GM18520 (cell line): ENCODE data around the gene HGFAC.
"Not testable (repeated sequence)": the region's sequence is repeated elsewhere in the genome, so short reads cannot be mapped to it uniquely, and the experiment has no call there.

Source experiments
- ATAC-seq: cut with Tn5 transposase; IDR thresholded peaks from one replicate; pipeline ENCODE4 v1.9.1; 2021; ENCODE audit not compliant: unreplicated experiment

Gene HGFAC

DNA sequence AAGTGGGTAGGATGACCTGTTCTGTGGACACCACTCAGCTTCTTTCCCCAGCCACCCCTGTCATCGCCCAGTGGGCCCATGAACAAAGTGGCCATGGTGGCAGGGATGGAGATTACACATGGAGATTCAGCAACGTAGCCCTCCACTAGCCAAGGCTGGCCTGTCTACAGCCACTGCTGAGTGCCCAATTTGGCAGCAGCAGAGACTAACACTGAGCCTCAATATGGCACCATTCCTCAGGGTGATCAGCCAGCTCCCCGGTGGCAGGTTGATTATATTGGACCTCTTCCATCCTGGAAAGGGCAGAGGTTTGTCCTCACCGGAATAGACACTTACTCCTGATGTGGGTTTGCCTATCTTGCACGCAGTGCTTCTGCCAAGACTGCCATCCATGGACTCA lies 17.4 kb downstream of the HGFAC start:
- ATAC-seq: not testable (repeated sequence)

DNA sequence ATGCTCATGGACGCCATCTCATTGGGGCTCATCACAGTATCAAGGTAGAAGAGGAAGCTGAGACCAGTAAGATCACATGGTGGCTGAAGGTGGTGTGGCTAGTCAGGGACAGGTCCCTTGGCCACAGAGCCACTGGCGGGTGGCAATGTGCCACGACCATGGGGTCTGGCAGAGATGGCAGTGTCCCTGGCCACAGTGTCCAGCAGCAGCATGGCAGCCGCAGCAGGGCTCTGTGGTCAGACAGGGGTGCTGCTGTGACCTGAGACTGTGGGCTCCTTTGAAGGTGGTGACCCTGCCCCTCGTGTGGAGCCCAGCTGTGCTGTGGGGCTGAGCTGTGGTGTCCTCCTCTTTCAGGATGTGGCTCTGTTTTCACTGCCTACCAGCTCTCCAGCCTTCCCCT lies 19.2 kb downstream of the HGFAC start:
- no peak for ATAC-seq

DNA sequence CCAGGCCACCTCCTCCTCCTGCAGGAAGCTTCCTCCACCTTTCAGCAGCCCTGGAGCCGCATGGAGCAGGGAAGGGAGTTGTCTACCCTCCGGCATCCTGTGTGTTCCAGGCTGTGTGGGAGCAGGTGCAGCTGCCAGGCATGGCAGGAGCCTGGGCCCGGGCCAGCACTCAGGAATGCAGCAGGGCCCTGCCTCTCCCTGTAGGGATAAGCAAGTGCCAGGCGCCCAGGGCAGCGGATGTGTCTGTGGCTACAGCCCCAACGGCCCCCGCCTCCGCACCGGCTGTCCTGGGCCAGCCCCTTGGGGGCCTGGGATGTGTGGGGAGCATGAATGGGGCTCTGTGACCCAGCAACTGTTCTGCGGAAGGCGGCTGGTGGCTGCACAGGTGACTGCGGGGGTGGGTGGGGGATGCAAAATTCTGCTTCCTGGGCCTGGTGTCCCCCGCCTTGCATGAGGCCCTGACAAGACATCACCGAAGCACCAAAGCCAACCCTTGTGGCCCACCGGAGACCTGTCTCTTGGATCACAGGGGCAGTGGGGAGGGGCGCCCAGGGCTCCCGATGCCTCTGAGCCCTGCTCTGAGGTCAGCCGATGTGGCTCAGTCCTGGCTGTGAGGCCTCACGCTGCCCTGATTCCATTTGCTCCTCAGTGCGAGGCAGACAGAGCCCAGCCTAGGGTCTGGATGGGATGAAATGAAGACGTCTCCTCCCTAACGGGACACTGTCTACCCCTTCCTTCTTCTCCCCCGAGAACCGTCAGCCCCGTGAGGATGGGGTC lies 19.9 kb downstream of the HGFAC start:
- ATAC-seq: no peak

DNA sequence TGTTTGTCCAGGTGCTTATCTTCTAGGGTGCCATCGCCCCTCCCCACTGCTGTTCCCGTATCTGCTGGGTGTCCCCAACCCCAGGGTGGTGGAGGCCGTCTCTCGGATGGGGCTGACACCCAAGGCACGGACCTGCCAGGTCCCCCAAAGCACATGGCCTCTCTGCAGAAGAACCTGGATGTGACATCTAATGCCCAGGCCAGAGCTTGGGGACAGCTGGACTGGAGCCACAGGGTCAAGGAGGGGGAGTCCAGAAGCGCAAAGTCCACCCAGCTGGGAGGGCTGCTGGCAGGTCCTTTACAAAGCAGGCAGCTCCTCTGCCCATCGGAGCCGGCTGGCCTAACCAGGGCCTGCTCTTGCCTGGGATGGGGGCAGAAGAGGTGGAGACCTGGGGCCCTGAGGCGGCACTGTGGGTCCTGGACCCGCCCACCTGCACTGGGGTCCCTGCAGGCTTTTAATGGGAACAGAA lies 20.6 kb downstream of the HGFAC start:
- no peak for ATAC-seq

DNA sequence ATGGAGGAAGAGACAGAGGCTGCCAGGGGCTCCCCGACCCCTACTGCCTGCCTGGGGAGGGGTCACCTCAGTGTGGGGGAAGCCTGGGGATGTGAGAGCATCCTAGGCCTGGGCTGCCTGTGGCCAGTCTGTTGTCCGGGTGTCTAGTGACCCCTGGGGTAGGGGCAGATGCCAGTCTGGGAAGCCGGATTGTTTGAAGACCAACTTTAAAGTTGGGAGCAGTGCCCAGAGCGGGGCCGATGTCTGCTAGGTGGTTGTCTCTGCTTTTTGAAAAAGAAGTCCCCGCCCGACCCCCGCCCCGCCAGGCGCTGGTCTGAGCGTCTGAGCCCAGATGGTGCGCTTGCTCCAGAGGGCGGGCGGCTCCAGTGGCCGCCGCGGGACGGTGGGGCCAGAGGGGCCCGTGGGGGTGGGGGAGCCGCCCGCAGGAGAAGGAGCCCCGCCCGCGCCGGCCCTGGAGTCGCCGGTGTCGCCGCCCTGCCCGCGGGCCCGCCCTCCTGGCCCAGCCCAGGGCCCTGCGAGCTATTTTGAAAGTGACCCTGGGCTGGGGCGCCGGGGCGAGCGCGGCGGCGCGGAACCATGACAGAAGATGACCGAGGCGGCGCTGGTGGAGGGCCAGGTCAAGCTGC lies 21.1 kb downstream of the HGFAC start, which contains the start of gene DOK7:
TSS of gene DOK7 (plus strand) at position 517 of the 626 bp plus-strand sequence. CDS start at position 587, 70 bp downstream.
- no peak for ATAC-seq

DNA sequence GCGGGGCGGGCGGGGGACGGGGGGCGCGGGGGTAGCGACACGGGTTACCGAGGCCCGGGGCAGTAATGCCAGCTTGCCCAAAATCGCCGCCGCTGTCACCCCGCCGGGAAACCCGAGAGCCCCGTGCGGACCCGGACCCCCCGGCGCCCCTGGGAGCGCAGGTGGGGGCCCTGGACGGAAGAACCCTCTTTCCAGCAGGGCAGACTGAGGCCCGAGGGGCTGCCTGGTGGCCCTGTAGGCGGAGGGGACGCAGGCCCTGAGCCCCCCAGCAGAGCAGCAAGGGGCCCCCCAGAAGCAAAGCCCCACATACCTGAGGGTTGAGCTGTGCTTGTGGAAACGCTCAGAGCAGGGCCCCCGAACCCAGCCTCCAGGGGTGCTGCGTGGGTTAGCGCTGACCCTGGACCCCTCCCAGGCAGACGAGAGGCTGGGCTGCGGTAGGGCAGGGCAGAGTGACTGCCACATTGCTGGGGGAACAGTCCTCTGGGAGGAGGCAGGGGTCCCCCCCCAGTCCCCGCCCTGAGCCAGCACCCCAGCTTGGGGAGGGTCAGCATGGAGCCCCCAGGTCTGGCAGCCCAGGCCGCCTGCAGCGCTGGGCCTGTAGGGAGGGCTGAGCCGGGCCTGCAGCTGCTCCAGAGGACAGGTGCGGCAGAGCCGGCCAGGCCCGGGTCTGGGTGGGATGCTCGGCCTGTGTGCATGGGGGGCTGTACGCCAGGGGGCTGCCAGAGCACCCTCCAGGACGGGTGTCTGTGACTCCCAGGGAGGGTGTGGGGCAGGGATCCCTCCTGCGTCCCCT lies 22.0 kb downstream of the HGFAC start:
- ATAC-seq: no peak

DNA sequence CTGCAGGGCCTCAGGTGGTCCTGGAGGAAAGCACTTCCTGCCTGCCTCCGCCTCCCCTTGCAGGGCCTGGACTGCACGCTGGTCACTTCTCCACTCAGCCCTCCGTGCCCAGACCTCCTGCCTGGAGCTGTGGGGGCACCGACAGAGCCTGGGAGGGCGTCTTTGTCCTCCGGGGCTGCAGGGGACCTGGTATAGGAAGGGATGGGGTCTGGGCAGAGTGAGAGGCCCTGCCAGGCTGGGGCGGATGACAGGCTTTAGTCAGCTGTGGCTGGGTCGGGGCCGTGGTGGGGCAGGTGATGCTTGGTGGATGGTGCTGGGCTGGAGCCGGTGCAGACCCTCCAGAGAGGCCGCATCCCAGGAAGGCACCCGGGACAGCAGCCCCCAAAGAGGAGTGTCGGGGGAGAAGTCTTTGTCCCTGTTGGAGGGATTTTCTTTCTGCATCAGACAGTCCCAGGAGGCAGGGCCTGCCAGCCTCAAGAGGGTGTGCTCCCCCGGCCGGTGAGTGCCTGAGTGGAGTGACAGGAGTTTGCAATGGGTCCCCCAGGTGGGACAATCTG lies 22.7 kb downstream of the HGFAC start:
- ATAC-seq: no peak

DNA sequence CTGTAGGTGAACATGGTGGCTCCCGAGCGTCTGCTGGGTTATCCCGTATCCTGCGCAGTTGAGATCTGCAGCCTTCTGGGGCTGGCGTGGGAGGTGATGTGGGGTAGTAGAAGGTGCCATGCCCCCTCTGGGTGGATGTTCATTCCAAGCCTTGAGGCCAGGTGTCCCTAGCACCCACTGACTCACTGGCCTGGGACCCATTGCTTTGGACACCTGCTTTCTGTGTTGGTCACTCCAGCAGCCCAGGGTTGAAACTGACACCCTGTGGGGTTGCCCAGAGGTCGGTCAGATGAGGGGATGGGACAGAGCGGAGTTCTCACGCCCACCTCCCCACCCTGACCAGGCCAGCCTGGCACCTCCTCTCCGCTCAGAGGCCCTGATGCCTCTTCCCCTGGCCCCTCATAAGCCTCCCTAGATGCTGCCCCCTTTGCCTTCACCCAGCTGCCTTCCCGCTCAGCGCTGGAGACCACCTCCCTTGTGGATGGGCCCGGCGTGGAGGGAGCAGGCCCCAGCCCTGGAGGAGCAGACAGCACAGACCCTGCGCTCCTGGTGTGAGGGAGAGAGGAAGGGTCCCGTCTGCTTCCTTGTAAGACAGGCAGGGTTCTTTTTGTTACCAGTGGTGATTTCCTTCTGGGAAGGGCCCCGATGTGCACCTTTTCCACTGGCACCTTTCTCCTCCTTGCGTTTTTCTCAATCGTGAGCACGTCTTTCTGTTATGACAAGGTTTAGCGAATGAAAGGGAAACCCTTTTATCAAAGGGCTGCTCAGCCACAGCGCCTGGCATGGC lies 23.3 kb downstream of the HGFAC start:
- ATAC-seq: no peak

DNA sequence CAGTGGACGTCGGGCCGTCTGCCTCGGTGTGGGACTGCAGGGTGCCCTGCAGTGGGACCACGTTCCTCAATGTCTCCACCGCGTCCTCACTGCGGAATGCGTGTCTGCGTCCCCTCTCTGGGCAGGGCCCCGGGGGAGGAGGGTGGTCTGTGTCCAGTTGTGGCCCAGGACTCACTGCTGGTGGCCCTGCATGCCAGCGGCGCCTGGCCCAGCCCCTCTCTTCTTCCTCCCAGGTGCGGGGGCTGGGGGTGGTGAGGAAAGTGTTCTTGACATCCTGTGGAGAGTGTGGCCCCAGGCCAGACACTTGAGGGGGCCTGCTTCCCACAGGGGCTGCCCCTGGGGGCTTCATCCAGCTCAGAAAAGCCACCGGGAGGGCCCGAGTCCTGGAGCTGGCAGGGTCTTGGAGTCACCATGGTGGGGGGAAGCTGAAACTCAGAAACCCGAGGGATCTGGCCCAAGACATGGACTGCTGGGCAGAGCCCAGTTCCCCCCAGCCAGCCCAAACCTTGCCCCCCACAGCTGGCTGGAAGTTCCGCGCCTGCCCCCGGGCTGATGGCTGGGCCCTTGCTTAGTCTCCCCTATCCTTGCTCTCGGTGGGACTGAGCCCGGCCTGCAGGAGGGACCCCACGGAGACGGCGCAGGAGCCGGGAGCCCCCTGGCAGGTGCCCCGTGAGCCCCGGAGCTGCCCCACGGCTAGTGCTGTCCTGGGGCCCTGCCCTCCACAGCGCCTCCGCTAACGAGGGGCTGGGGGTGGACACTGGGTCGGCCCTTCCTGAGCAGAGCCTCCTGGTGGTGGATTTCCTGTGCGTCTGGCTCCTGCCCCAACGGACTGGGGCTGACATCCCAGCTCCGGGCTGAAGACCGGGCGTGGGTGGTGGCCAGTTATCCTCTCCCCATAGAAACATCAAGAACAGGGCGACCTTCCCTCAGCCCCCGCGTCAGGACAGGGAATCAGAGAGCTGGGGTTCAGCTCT lies 24.2 kb downstream of the HGFAC start:
- ATAC-seq: no peak

DNA sequence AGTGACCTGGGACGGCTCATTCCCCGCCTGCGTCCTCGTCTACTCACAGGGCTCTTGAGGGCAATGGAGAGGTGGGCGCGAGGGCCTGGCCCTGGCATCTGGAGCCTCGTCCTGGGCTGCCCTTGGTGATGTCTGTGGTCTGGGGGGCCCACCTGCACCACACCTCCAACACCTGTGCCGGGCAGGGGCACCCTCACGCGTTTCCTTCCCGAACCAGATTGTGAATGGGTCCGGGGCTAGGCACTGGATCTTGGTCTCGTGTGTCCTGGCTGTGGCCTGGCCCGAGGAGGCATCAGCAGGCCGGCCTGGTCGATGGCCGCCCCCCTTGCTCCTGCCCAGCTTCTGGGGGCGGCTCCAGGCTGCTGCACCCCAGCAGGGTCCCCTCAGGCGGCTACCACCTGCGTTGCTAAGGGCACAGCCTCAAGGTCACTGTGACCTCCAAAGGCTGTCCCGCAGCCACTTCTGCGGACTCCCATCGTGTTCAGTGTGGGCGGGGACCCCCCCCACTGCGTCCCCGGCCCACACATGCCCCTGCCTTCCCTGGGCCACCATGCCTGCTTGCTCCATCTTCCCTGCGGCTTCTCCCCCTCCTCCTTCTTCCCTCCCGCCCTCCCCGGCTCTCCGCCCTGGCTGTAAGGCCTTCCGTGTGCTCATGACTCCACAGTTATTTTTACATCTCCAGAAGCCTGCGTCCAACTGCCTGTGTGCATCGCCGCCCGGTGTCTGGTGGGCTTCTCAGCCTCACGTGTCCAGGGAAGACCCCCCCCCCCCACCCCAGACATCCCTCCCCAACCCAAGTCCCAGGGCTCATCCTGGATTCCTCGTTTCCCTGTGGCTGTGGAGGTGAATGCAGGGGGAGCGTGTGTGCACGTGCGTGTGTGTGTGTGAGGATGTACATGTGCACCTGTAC lies 25.2 kb downstream of the HGFAC start:
- ATAC-seq: no peak

DNA sequence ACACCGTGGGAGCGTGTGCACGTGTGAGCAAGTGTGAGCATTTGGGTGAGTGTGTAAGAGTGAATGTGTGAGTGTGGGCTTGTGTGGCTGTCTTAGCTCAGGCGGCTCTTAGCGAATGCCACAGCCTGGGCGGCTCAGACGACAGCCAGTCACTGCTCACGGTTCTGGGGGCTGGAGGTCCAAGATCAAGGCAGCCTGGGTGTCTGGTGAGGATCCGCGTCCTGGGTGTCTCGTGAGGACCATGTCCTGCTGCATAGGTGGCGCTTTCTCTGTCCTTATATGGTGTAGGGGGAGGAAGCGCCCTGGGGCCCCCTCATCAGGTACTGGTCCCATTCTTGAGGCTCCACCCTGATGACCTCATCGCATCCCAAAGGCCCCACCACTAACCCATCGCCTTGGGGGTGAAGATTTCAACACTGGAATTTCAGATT lies 25.8 kb downstream of the HGFAC start:
- no peak for ATAC-seq

DNA sequence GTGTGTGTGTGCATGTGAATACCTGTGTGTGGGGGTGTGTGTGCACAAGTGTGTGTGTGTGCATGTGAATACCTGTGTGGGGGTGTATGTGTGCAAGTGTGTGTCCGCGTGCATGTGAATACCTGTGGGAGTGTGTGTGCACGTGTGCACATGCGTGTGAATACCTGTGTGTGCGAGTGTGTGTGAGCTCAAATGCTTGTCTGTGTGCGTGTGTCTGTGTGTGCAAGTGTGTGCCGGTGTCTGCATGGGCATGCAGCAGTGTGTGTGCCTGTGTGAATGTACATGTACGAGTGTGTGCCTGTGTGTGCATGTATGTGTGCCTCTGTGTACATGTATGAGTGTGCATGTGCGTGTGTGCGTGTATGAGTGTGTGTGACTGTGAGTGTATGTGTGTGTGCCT lies 26.4 kb downstream of the HGFAC start:
- ATAC-seq: no peak

DNA sequence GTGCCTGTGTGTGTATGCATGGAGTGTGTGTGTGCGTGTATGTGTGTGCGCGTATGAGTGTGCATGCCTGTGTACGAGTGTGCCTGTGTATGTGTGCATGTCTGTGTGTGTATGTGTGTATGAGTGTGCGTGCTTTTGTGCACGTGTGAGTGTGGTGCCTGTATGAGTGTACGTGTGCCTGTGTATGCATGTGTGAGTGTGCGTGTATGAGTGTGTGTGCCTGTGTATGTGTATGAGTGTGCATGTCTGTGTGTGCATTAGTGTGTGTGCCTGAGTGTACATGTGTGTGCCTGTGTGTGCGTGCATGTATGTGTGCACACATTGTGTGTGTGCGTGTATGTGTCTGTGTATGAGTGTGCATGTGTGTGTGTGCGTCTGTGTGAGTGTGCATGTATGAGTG lies 27.0 kb downstream of the HGFAC start:
- no peak for ATAC-seq

DNA sequence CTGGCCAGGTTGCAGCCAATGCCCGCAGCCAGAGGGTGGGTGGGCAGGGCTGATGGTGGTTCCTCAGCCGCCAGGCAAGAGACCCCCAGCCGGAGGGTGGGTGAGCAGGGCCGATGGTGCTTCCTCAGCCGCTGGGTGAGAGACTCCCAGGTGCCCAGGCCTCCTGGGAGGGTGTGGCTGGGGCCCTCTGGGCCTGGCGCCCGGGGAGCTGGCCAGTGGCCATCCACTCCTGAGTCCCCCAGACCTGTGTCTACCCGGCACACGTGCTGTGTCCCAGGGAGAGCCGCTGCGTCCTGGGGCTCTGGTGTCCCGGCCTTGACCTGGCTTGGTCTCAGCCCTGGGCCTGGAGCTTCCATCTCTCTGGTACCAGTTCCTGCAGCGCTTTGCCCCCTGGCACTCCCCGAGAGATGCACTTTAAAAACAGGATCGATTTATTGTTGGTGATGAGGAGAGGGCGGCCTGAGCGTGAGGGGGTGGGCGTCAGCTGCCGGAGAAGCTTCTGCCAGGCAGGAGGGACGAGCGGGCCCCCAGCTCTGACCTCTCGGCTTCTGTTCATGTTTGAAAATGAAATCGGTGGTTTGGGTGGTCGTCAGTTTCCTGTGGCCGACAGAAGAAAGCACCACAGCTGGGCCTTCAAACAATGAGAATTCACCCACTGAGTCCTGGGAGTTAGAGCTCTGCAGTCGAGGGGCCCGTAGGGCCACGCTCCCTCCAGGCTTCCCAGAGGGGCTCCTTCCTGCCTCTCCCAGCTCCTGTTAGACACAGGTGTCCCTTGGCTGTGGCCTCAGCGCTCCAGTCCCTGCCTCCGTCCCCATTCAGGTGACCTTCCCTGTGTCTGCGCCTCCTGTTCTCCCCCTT lies 27.8 kb downstream of the HGFAC start:
- ATAC-seq: no peak

DNA sequence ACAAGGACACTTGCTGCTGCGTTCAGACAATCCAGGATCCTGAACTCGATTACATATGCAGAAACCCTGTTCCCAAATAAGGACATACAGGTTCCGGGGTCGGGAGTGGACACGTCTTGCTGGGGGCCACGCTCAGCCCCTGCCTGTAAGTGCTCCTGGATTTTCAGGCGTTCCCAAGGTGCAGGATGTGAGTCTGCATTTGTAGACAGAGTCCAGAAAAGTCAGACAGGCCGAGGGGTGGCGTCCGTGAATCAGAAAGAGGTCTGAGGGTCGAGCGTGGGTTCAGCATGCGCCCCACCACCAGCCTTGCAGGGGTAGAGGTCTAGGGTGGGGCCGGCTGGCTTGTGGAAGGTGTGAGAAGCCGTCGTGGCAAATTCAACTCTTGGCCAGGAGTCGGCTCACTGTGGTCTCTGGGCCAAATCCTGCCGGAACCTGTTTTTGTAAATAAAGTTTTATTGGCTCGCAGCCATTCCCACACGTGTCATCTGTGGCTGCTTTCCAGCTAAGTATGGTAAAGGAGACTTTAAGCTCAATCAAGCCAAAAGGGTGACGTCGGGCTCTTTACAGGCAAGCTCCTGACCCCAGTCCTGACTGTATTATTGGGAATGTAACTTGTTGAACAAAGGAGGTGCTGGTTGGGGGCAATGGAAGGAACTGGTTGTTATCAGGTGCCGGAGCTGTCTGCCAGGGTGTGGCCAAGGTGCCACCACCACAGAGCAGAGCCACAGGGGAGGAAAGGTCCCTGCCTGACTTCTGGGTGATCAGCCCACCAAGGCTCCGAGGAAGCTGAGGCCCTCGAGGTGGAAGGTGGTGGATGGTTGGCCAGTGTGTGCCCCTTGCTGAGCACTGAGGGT lies 28.7 kb downstream of the HGFAC start:
- no peak for ATAC-seq

DNA sequence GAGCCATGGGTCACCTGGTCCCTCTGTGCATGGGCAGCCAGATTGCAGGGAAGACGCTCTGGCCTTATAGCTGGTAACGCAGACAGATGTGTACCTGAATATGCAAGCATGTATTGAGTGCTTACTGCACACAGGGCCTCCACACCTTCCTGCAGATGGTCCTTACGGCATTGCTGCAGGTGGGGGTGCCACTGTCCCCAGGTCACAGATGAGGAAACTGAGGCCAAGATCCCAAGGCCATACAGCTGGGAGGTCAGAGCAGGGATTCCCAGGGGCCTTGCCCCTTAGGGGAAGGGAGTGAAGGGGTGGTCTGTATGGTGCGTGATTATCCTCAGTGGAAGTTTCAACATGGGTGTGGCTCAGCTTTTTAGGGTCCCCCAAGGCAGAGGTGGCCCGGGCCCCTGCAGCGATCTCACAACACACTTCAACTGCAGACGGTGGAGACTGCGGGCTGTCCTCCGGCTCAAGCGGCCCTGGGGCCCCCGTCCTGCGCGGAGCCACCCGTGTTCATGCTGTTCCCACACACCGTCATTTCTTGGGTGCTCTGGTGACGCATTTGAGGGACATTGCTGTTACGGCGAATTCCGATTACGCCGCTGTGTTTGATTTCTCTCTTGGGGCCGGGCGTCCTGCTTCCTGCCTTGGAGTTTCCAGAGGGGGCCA lies 29.5 kb downstream of the HGFAC start:
- no peak for ATAC-seq
